ENCODE measurements around the gene PLXNA2.

DNA sequence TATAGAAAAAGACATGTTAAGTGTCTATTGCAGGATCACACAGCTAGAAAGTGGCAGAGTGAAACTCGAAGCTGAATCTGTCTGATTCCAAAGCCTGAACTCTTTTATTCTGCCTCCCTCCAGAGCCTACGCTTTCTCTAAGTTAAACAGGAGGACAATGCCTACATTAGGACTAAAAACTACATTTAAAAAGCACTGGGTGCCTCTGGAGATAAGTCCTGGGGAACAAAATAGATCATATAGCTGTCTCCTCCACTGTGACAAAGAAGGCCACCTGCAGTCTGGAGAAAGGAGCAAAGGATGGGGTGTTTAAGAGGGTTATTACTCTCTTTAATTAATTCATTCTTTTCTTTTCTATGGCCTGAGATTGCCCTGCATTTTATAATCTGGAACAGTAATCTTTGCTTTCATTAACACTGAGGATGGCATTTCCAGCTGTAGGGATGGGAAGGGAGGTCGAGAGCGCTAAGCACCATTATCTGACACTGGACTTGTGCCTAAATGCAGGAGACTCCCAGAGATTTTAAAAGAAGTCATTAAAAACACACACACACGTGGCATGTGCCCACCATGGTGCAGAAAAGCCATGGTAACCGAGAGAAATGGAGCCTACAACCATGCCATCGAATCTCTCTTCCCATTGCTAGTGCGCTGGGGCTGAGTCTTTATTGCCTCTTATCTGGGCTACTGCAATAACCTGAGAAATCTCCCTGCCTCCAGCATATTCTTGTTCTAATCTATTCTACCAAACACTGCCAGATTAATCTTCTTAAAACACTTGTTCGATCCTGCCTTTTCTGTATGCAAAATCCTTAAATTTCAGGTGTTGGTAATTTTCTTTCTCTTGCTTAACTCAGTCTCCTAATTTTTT is 92.2 kb downstream of the PLXNA2 start:
- TF ChIP-seq POLR2A (IDR thresholded peaks at IDR 0.05) (no peak), EP300 (IDR thresholded peaks at IDR 0.05) (no peak), POLR2AphosphoS5 (IDR thresholded peaks at IDR 0.05) (no peak)
- TF ChIP-seq, protein P1, sequence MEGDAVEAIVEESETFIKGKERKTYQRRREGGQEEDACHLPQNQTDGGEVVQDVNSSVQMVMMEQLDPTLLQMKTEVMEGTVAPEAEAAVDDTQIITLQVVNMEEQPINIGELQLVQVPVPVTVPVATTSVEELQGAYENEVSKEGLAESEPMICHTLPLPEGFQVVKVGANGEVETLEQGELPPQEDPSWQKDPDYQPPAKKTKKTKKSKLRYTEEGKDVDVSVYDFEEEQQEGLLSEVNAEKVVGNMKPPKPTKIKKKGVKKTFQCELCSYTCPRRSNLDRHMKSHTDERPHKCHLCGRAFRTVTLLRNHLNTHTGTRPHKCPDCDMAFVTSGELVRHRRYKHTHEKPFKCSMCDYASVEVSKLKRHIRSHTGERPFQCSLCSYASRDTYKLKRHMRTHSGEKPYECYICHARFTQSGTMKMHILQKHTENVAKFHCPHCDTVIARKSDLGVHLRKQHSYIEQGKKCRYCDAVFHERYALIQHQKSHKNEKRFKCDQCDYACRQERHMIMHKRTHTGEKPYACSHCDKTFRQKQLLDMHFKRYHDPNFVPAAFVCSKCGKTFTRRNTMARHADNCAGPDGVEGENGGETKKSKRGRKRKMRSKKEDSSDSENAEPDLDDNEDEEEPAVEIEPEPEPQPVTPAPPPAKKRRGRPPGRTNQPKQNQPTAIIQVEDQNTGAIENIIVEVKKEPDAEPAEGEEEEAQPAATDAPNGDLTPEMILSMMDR (IDR thresholded peaks at IDR 0.05): no peak
